NCI-H226 (cell line): ENCODE results near the gene SORCS2.

Experiments used
- DNase-seq: peaks from one replicate; pipeline ENCODE4 v3.0.0-alpha.2; 2015

The SORCS2 gene

GRCh38 chr4:7539659-7540058 lies 347.3 kb downstream of the SORCS2 start:
- peak; percentile 71 for DNase-seq

- no peak for DNase-seq
Measured at GRCh38 chr4:7540206-7540605, 347.9 kb downstream of the SORCS2 start.

DNA sequence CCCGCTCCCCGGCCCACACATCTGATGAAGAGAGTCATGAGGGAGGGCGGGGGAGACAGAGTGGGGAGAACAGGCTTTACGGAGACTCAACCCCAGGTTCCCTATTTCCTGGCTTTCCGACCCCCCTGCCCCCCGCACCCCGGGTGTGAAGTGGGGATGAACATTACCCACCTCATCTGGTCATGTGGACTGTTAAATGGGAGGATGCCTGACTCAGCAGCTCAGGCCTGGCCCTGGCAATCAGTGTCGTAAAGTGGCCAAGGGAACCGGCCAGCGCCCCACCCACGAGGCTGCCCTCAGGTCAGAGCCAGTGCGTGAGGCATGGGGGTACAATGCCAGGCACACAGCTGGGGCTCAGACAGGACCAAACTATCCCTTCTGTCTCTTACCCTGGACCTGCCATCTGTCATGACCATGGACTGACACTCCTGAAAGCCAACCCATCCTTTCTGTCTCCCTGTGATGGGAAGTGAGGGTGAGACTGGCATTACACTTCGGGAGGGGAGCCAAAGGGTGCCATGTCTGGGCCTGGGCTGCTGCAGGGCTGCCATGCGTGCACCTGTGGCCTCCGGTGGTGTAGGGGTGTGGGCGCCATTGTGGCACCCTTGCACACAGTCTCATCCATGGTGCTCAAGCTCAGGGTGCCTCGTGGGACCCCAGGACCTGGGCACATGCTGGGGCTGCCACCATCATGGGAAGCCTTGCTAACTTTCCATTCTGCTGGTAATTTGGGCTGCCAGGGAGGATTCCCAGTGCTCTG lies 348.5 kb downstream of the SORCS2 start:
- DNase-seq: no peak

- no peak for DNase-seq
Measured at GRCh38 chr4:7541414-7541810, 349.1 kb downstream of the SORCS2 start.

DNA sequence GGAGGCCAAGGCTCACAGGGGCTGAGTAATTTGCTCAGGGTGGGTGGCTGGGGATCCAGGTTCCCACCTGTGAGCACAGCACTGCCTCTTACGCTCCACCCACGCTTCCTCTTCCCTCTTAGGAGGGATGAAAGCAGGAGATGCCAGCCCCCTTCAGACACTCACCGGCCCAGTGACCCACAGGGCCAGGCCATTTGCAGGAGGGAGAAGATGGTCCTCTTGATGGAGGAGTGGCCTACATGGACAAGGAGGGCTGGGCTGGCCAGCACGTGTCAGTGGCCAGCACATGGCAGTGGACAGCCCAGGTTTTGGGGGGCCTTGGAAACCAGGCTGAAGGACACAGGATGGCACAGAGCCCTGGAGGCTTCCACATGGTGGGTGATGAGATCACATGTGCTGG lies 350.4 kb downstream of the SORCS2 start:
- no peak for DNase-seq

- DNase-seq: no peak
Measured at GRCh38 chr4:7546152-7546808, 353.9 kb downstream of the SORCS2 start.

- peak; percentile 57 for DNase-seq
Measured at GRCh38 chr4:7546809-7547367, 354.6 kb downstream of the SORCS2 start.

- no peak for DNase-seq
Measured at GRCh38 chr4:7547368-7548040, 355.2 kb downstream of the SORCS2 start.

- no peak for DNase-seq
Measured at GRCh38 chr4:7549866-7550265, 357.5 kb downstream of the SORCS2 start.

- no peak for DNase-seq
Measured at GRCh38 chr4:7552466-7552865, 360.1 kb downstream of the SORCS2 start.

- no peak for DNase-seq
Measured at GRCh38 chr4:7553280-7553679, 360.9 kb downstream of the SORCS2 start.

- no peak for DNase-seq
Measured at GRCh38 chr4:7554905-7555304, 362.6 kb downstream of the SORCS2 start.

GRCh38 chr4:7556558-7556957 lies 364.2 kb downstream of the SORCS2 start:
- no peak for DNase-seq

- peak; percentile 84 for DNase-seq
Measured at GRCh38 chr4:7557456-7557855, 365.1 kb downstream of the SORCS2 start.

- DNase-seq: no peak
Measured at GRCh38 chr4:7558436-7558835, 366.1 kb downstream of the SORCS2 start.

- no peak for DNase-seq
Measured at GRCh38 chr4:7559316-7559715, 367.0 kb downstream of the SORCS2 start.

DNA sequence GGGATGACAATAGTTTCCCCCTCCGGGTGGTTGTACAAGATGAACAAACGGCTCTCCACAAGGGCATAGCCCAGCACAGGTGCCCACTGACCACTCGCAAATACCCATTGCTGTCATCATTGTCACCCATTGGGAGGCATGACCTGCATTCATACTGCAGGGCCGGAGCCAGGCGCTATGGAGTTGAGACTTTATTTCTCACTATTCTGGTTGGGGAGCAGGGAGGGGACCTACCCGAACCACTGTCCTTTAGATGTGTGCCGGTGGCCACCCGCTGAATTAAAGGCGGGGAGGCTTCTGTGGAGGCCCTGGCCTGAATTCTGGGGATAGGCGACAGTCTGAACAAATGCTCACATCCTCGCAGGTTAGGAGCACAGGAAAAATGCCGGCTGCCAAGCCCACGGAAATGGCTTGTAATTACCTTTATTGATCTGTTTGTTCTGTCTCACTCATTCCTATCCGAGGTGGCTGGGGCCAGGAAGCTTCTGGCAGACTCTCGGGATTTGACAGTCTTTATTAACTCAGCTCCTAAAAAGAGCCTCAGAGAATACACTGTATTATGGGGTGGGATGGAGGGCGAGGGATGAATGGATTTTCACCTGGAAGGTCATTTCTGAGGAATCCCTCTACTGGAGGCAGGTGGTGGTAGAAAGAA lies 367.5 kb downstream of the SORCS2 start:
- no peak for DNase-seq

- DNase-seq: no peak
Measured at GRCh38 chr4:7561557-7561956, 369.2 kb downstream of the SORCS2 start.

DNA sequence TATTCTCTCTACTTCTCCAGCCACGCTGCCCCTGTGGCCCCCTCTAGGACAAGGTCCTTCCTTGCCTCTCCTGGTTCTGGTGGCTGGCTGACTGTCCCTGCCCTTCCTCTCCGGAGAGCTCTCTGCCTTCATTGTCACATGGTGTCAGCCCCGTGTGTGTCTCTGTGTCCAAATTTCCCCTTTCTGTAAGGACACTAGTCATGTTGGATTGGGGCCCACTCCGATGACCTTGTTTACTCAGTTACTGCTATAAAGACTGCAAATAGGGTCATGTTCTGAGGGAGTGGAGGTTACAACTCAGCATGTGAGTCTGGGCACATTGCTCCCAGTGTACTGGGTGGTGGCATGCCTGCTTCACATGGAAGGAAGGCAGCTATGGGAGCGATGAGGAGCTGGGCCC lies 371.9 kb downstream of the SORCS2 start:
- no peak for DNase-seq

GRCh38 chr4:7565483-7565882 lies 373.1 kb downstream of the SORCS2 start:
- no peak for DNase-seq

GRCh38 chr4:7569810-7570783 lies 377.8 kb downstream of the SORCS2 start:
- DNase-seq: no peak

DNA sequence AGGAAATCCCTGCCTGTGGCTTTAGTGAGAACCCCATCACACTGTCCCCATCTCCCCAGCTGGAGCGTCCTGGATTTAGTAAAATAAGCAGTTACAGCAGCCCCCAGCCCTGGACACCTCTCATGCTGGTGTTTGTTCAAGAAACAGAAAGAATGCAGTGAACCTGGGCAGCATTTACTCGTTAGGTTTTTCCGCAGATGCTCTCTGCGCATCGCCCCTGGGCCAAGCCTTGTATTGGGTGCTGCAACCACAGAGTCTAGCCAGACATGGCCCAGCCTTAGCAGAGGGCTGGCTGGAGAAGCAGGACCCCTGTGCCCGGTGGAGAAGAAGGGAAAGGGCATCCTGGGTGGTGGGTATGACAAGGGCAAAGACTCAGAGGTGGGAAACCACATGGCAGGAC lies 378.7 kb downstream of the SORCS2 start:
- DNase-seq: no peak
